GM23338 (cell line): Measurements from ENCODE around the gene LDAF1. TPM values are rescaled to one million over a fixed set of nuclear protein-coding genes. Genes with fewer than 3 reads are reported as not detected.
"Not testable (repeated sequence)": the region's sequence is repeated elsewhere in the genome, so short reads cannot be mapped to it uniquely, and the experiment has no call there.

Experiments used
- ATAC-seq: fragments of 200-7000 bp; cut with Tn5 transposase; 3 replicates; pipeline ENCODE4 v1.9.1; 2020
- DNase-seq: peaks from one replicate; pipeline ENCODE4 v3.0.0-alpha.2; 2015; ENCODE audit warnings: low spot score
- H2AFZ ChIP-seq: fragments of 200-600 bp; sonication (generic); 2 replicates; pipeline ENCODE4 v1.8.0; 2016; ENCODE audit warnings: antibody characterized with exemption, mild to moderate bottlenecking, moderate library complexity
- H3F3A ChIP-seq: fragments of 200-600 bp; sonication (generic); replicated peaks from 2 replicates; pipeline ENCODE4 v1.8.0; 2017; ENCODE audit warnings: antibody characterized with exemption, mixed run types, low read depth
- H3K27ac ChIP-seq: fragments of 200-600 bp; sonication (generic); 2 replicates; pipeline ENCODE4 v1.6.1; 2016; ENCODE audit warnings: low read depth
- H3K27me3 ChIP-seq: fragments of 200-600 bp; sonication (generic); 2 replicates; pipeline ENCODE4 v1.8.0; 2016; ENCODE audit warnings: mild to moderate bottlenecking, mixed run types, moderate library complexity; ENCODE audit not compliant: insufficient read depth
- H3K36me3 ChIP-seq: fragments of 200-600 bp; sonication (generic); 2 replicates; pipeline ENCODE4 v1.8.0; 2016; ENCODE audit warnings: mild to moderate bottlenecking; ENCODE audit not compliant: insufficient read depth
- H3K4me1 ChIP-seq: fragments of 200-600 bp; sonication (generic); 2 replicates; pipeline ENCODE4 v1.8.0; 2016; ENCODE audit warnings: mild to moderate bottlenecking, moderate library complexity; ENCODE audit not compliant: insufficient read depth
- H3K4me2 ChIP-seq: fragments of 200-600 bp; sonication (generic); 2 replicates; pipeline ENCODE4 v1.7.1; 2017; ENCODE audit warnings: mixed run types
- H3K4me3 ChIP-seq: fragments of 200-600 bp; sonication (generic); 2 replicates; pipeline ENCODE4 v1.6.1; 2016; ENCODE audit warnings: mixed run types
- H3K79me2 ChIP-seq: fragments of 200-600 bp; sonication (generic); replicated peaks from 2 replicates; pipeline ENCODE4 v1.8.0; 2017; ENCODE audit warnings: mild to moderate bottlenecking; ENCODE audit not compliant: insufficient read depth
- H3K9me2 ChIP-seq: fragments of 200-600 bp; sonication (generic); 2 replicates; pipeline ENCODE4 v1.8.0; 2017; ENCODE audit not compliant: insufficient read depth
- H4K20me1 ChIP-seq: fragments of 200-600 bp; sonication (generic); replicated peaks from 2 replicates; pipeline ENCODE4 v1.8.0; 2017; ENCODE audit warnings: mild to moderate bottlenecking; ENCODE audit not compliant: insufficient read depth
- H3K27ac Mint-ChIP-seq: 2 replicates; pipeline ENCODE4 v1.8.0; 2020; ENCODE audit warnings: inconsistent platforms, mild to moderate bottlenecking, moderate library complexity, mixed read lengths
- H3K27me3 Mint-ChIP-seq: 3 replicates; pipeline ENCODE4 v1.8.0; 2022; ENCODE audit warnings: low read depth, mild to moderate bottlenecking, moderate library complexity, mixed read lengths, inconsistent platforms; ENCODE audit not compliant: insufficient read depth, poor library complexity
- H3K36me3 Mint-ChIP-seq: 3 replicates; pipeline ENCODE4 v1.8.0; 2021; ENCODE audit warnings: low read depth, mild to moderate bottlenecking, inconsistent platforms, moderate library complexity, mixed read lengths
- H3K4me1 Mint-ChIP-seq: 3 replicates; pipeline ENCODE4 v1.8.0; 2020; ENCODE audit warnings: mild to moderate bottlenecking, inconsistent platforms, mixed read lengths
- H3K4me3 Mint-ChIP-seq: 3 replicates; pipeline ENCODE4 v1.8.0; 2021; ENCODE audit warnings: moderate library complexity, mild to moderate bottlenecking, inconsistent platforms, mixed read lengths
- H3K9me3 Mint-ChIP-seq: 3 replicates; pipeline ENCODE4 v1.8.0; 2020; ENCODE audit warnings: moderate library complexity, mild to moderate bottlenecking, inconsistent platforms, mixed read lengths
- EZH2 ChIP-seq: fragments of 200-600 bp; sonication (generic); IDR thresholded peaks from one replicate; pipeline ENCODE4 v1.8.0; 2017; ENCODE audit warnings: antibody characterized with exemption, mild to moderate bottlenecking, low read depth; ENCODE audit not compliant: unreplicated experiment
- NANOG ChIP-seq: IDR thresholded peaks from 2 replicates; pipeline ENCODE4 v1.6.1; 2016; ENCODE audit warnings: antibody characterized with exemption, borderline replicate concordance
- POLR2AphosphoS5 ChIP-seq: IDR thresholded peaks from 2 replicates; pipeline ENCODE4 v1.6.1; 2016; ENCODE audit warnings: antibody characterized with exemption, low read depth
- ZNF331 ChIP-seq: fragments of 250-450 bp; sonication (Bioruptor Pico); IDR thresholded peaks from 2 replicates; pipeline ENCODE4 v1.5.0; 2020; ENCODE audit warnings: low read depth, mild to moderate bottlenecking, moderate library complexity
- polyA plus RNA-seq: library from polyadenylated mRNA; unstranded; fragments of >200 nt; fragmentation: Nextera tagmentation; extraction: Ambion mirVana; gene quantifications from 2 replicates; pipeline ENCODE4 v1.2.1, GENCODE V29; 2016
- total RNA-seq: library from RNA; depleted of rRNA; stranded (reverse); fragments of >200 nt; shearing (Covaris generic); gene quantifications from 2 replicates; pipeline ENCODE4 v1.2.3, GENCODE V29; 2014

Gene LDAF1
- total and polyA plus RNA-seq, 2 experiments from 2014 or later: 20.5 to 33.8 TPM

- not testable (repeated sequence) for H3K9me2 ChIP-seq, H3K36me3 ChIP-seq, H3K27ac Mint-ChIP-seq, H3K27ac ChIP-seq, H3K9me3 Mint-ChIP-seq, H3K79me2 ChIP-seq, H3K36me3 Mint-ChIP-seq, H3K4me1 ChIP-seq, H3K4me3 Mint-ChIP-seq, H3K27me3 ChIP-seq, H3F3A ChIP-seq, H3K4me1 Mint-ChIP-seq, ATAC-seq, H4K20me1 ChIP-seq, H3K27me3 Mint-ChIP-seq
- peak; percentile 37; the same call in 1 of the 2 replicates for TF ChIP-seq POLR2AphosphoS5
- Histone ChIP-seq H3K4me2 (peak overlapping the region; percentile 74), H3K4me3 (peak overlapping the region; percentile 45), H2AFZ (peak overlapping the region; percentile 98)
- peak; percentile 53 for DNase-seq
Observed at GRCh38 chr16:21152160-21153030, 6.1 kb upstream of the LDAF1 start.

- H3K27me3 Mint-ChIP-seq, H3K79me2 ChIP-seq, H4K20me1 ChIP-seq, H3K4me2 ChIP-seq, H2AFZ ChIP-seq, H3K4me3 Mint-ChIP-seq, H3F3A ChIP-seq, H3K4me1 ChIP-seq, H3K27ac ChIP-seq, H3K36me3 Mint-ChIP-seq, H3K27ac Mint-ChIP-seq, H3K36me3 ChIP-seq, H3K4me1 Mint-ChIP-seq, ATAC-seq, H3K9me3 Mint-ChIP-seq, H3K9me2 ChIP-seq: not testable (repeated sequence)
- peak overlapping the region; percentile 45; the same call in 1 of the 2 replicates for H3K4me3 ChIP-seq
- H3K27me3 ChIP-seq: peaks cover 15% of the 10 kb centered on the region
- DNase-seq: peak; percentile 21
Observed at GRCh38 chr16:21153124-21153729, 5.2 kb upstream of the LDAF1 start.

GRCh38 chr16:21156011-21156410 is 2.5 kb upstream of the LDAF1 start:
- peaks cover 11% of the 10 kb centered on the region for H3K27me3 Mint-ChIP-seq
- H3K4me3 Mint-ChIP-seq, H2AFZ ChIP-seq, H3K27ac ChIP-seq, ATAC-seq, DNase-seq, H3K27ac Mint-ChIP-seq, H3K4me2 ChIP-seq, H3K4me3 ChIP-seq, H3F3A ChIP-seq, H3K9me2 ChIP-seq, H3K36me3 ChIP-seq, H3K36me3 Mint-ChIP-seq, H3K9me3 Mint-ChIP-seq: not testable (repeated sequence)
- Histone ChIP-seq H3K27me3 (peaks cover 15% of the 10 kb centered on the region), H3K79me2 (peaks cover 18% of the 10 kb centered on the region), H3K4me1 (peaks cover 20% of the 10 kb centered on the region), H4K20me1 (0 out of 2 replicates have a peak, but pooled peaks cover 10% of the 10 kb centered on the region)
- H3K4me1 Mint-ChIP-seq: peaks cover 11% of the 10 kb centered on the region

- Histone ChIP-seq H3F3A (no peaks in the 10 kb centered on the region), H3K79me2 (peaks cover 25% of the 10 kb centered on the region), H3K4me2 (no peak overlapping the region), H3K36me3 (peaks cover 12% of the 10 kb centered on the region), H3K4me3 (no peak overlapping the region), H4K20me1 (peaks cover 15% of the 10 kb centered on the region; the same call in 1 of the 2 replicates), H3K4me1 (peaks cover 20% of the 10 kb centered on the region), H3K27me3 (peaks cover 10% of the 10 kb centered on the region; the same call in 1 of the 2 replicates), H2AFZ (no peak overlapping the region), H3K9me2 (no peaks in the 10 kb centered on the region), H3K27ac (no peak overlapping the region)
- peak; percentile 4; the same call in 1 of the 3 replicates for ATAC-seq
- Mint-ChIP-seq H3K9me3 (no peaks in the 10 kb centered on the region; the same call in 2 of the 3 replicates), H3K4me3 (no peak overlapping the region; the same call in 2 of the 3 replicates), H3K36me3 (peaks cover 12% of the 10 kb centered on the region), H3K4me1 (peaks cover 11% of the 10 kb centered on the region), H3K27ac (no peak overlapping the region), H3K27me3 (peaks cover 11% of the 10 kb centered on the region)
- peak; percentile 86 for DNase-seq
- no peak for TF ChIP-seq NANOG
- TF ChIP-seq EZH2: no peak
- no peak for TF ChIP-seq ZNF331 (CRISPR knock-in tag)
Observed at GRCh38 chr16:21156767-21157467, 1.6 kb upstream of the LDAF1 start.
